HepG2 (cell line): ENCODE results near the gene NAA38. TPM values are rescaled to one million over a fixed set of nuclear protein-coding genes. Genes with fewer than 3 reads are reported as not detected.

Experiments used
- ATAC-seq: fragments of 200-7000 bp; cut with Tn5 transposase; 3 replicates; pipeline ENCODE4 v1.9.1; 2020; ENCODE audit warnings: mild to moderate bottlenecking, moderate library complexity
- BruUV-seq: library from RNA; stranded (reverse); fragments of 400-500 nt; replicated peaks from 2 replicates; lab custom pipeline; 2021; lab: Mats Ljungman, UMichigan
- CTCF ChIA-PET: fragments of 300-600 bp; formaldehyde crosslinking; extraction: SDS; loops from one replicate; lab custom pipeline; 2021; ENCODE audit warnings: low total read pairs, inconsistent platforms, low intra/inter-chr PET ratio; lab: Yijun Ruan, JAX
- POLR2A ChIA-PET: fragments of 350-600 bp; sonication (Branson Sonifier 250); formaldehyde crosslinking; loops from one replicate; lab custom pipeline; 2020; ENCODE audit warnings: antibody characterized with exemption, inconsistent platforms; lab: Yijun Ruan, JAX
- DNase-seq: peaks from one replicate; pipeline ENCODE4 v3.0.0-alpha.2; 2015; ENCODE audit warnings: low spot score
- FAIRE-seq: peaks from 3 replicates; lab custom pipeline; 2011; peaks lifted over from hg19 to GRCh38; lab: Jason Lieb, UNC
- H2AFZ ChIP-seq: one replicate; pipeline ENCODE4 v1.6.1; 2011; ENCODE audit warnings: low read length, inconsistent platforms
- H3K27ac ChIP-seq: fragments of 300-600 bp; 3 replicates; pipeline ENCODE4 v1.8.0; 2011; ENCODE audit warnings: mixed run types, mild to moderate bottlenecking, mixed read lengths, low read length, inconsistent platforms; ENCODE audit not compliant: insufficient read depth; ENCODE audit errors: extremely low read length
- H3K27me3 ChIP-seq, 2 experiments: fragments of 200-600 bp in 1 of 2; 2 replicates in 1 of 2; 3 replicates in 1 of 2; pipeline versions ENCODE4 v1.6.0 to v1.8.0; 2011; ENCODE audit warnings: low read length in 2 of 2, mild to moderate bottlenecking in 2 of 2, moderate library complexity in 2 of 2, inconsistent platforms in 1 of 2; ENCODE audit not compliant: insufficient read depth in 2 of 2, control insufficient read depth in 1 of 2
- H3K36me3 ChIP-seq, 2 experiments: fragments of 200-600 bp in 1 of 2; replicated peaks in 1 of 2; 2 replicates in 1 of 2; 3 replicates in 1 of 2; pipeline versions ENCODE4 v1.5.1 to v1.8.0; 2011; ENCODE audit warnings: low read length in 2 of 2, inconsistent platforms in 1 of 2; ENCODE audit not compliant: insufficient read depth in 2 of 2, control insufficient read depth in 1 of 2
- H3K4me1 ChIP-seq: 2 replicates; pipeline ENCODE4 v1.5.1; 2012; ENCODE audit warnings: low read length, inconsistent platforms; ENCODE audit not compliant: insufficient read depth
- H3K4me2 ChIP-seq: 2 replicates; pipeline ENCODE4 v1.6.0; 2011; ENCODE audit warnings: low read depth, low read length, inconsistent platforms
- H3K4me3 ChIP-seq, 3 experiments: fragments of 200-600 bp in 1 of 3; sonication (generic), shearing (Covaris generic) in 1 of 3; replicated peaks in 1 of 3; 2 replicates each; pipeline ENCODE4 v1.5.1; 2011 to 2016; ENCODE audit warnings: low read length in 3 of 3, inconsistent platforms in 2 of 3, low read depth in 2 of 3, mild to moderate bottlenecking in 2 of 3, control low read depth in 1 of 3, mixed read lengths in 1 of 3; ENCODE audit not compliant: insufficient read depth in 1 of 3
- H3K79me2 ChIP-seq: one replicate; pipeline ENCODE4 v1.6.1; 2011; ENCODE audit warnings: low read length, inconsistent platforms; ENCODE audit not compliant: insufficient read depth
- H3K9ac ChIP-seq: 2 replicates; pipeline ENCODE4 v1.6.0; 2011; ENCODE audit warnings: mild to moderate bottlenecking, low read depth, low read length, inconsistent platforms; ENCODE audit not compliant: insufficient read depth
- H3K9me3 ChIP-seq: 2 replicates; pipeline ENCODE4 v1.5.1; 2012; ENCODE audit warnings: mild to moderate bottlenecking, low read length
- H4K20me1 ChIP-seq: 2 replicates; pipeline ENCODE4 v1.6.0; 2011; ENCODE audit warnings: inconsistent platforms, mild to moderate bottlenecking, low read length, moderate library complexity; ENCODE audit not compliant: insufficient read depth
- EED ChIP-seq: sonication (generic); formaldehyde crosslinking; IDR thresholded peaks from 2 replicates; pipeline ENCODE4 v1.5.0; 2020; ENCODE audit warnings: mild to moderate bottlenecking, missing genetic modification reagents
- ZNF687 ChIP-seq: sonication (generic); formaldehyde crosslinking; IDR thresholded peaks from 2 replicates; pipeline ENCODE4 v1.5.1; 2020; ENCODE audit warnings: mild to moderate bottlenecking, missing genetic modification reagents, moderate library complexity
- WGBS: methylation state at CpG from one replicate; pipeline ENCODE4 v1.1.6; 2017; ENCODE audit warnings: low lambda C conversion rate; 5-methylcytosine and 5-hydroxymethylcytosine counted together
- in situ Hi-C: cut with HindIII; loops from 2 replicates; pipeline ENCODE4 v1.10.0; 2017; ENCODE audit warnings: low pct_unique_long_range_greater_than_20kb; ENCODE audit not compliant: extremely low pct_ligation_motif_present
- intact Hi-C: fragments of 100-400 bp; cut with micrococcal nuclease; formaldehyde crosslinking; loops from one replicate; pipeline ENCODE4 v1.10.0; 2022; ENCODE audit not compliant: unreplicated experiment
- polyA plus RNA-seq, 8 experiments: library from polyadenylated mRNA; depleted of rRNA in 3 of 8; stranded (reverse) in 7 of 8; unstranded in 1 of 8; fragments of >200 nt; fragmentation: Illumina TruSeq in 4 of 8; extraction: Trizol in 4 of 8; gene quantifications; 2 replicates each; pipeline versions ENCODE4 v1.2.1 to v1.2.3, GENCODE V29; 2011 to 2016; ENCODE audit warnings: low read depth in 4 of 8, missing spikeins in 1 of 8, mixed read lengths in 1 of 8; ENCODE audit not compliant: insufficient read depth in 1 of 8
- total RNA-seq, 5 experiments: library from RNA; depleted of rRNA; stranded (reverse); fragments of >200 nt; fragmentation: Illumina TruSeq; extraction: Trizol; gene quantifications; 2 replicates each; pipeline ENCODE4 v1.2.3, GENCODE V29; 2016; ENCODE audit warnings: low read depth in 1 of 5

The NAA38 gene
- total and polyA plus RNA-seq, 2 of the 13 experiments (the other 11 are each of a cell fraction or from before 2014, with no cell fraction given): 46.9 to 91.6 TPM

- H3K9me3 ChIP-seq: no peaks in the 10 kb centered on the region
- H3K4me3 ChIP-seq: no peak overlapping the region
- ChIA-PET POLR2A (no interaction called here), CTCF (interaction anchor here (1.0 to 2.0 kb wide), 5 partner anchors 28 to 166 kb away, joined by 4 to 28 read pairs (median 9); partner anchors contain the start of genes CYB5D1 and NAA38)
- ATAC-seq: no peak
- no peak overlapping the region for H2AFZ ChIP-seq
- no peaks in the 10 kb centered on the region for H3K4me1 ChIP-seq
- no peak for FAIRE-seq
- in situ Hi-C loops (loop anchor here (5.0 kb wide), 1 partner anchor 74 kb away; no protein-coding TSS in a partner anchor), intact Hi-C loops (loop anchor here (1.0 to 5.0 kb wide), 2 partner anchors 31 to 81 kb away; no protein-coding TSS in a partner anchor)
- H3K4me2 ChIP-seq: no peak overlapping the region
- H3K36me3 ChIP-seq: no peaks in the 10 kb centered on the region
- H3K27me3 ChIP-seq: peaks cover 0 to 36% of the 10 kb centered on the region in 2 experiments; a peak in 3 of 5 replicates
- WGBS: 59% methylated on average over 20 of the region's 20 CpGs
- no peak overlapping the region for H3K9ac ChIP-seq
- BruUV-seq: no TSS peak
- no peaks in the 10 kb centered on the region for H4K20me1 ChIP-seq
- H3K79me2 ChIP-seq: no peaks in the 10 kb centered on the region
- TF ChIP-seq EED (CRISPR knock-in tag): no peak
- 0 out of 2 replicates have a peak, but pooled peaks have one; percentile 7 for TF ChIP-seq ZNF687 (CRISPR knock-in tag)
- no peak overlapping the region for H3K27ac ChIP-seq
- DNase-seq: no peak
These were observed 33.8 kb downstream of the NAA38 start for GRCh38 chr17:7823581-7824001.
